WTC11 (cell line): ENCODE measurements around the gene LSP1.

Experiments
- ESRRA ChIP-seq: sonication (generic); formaldehyde crosslinking; IDR thresholded peaks from 2 replicates; pipeline ENCODE4 v1.8.1; 2022; ENCODE audit warnings: mild to moderate bottlenecking, missing genetic modification reagents, borderline replicate concordance
- MAX ChIP-seq: sonication (generic); formaldehyde crosslinking; IDR thresholded peaks from 2 replicates; pipeline ENCODE4 v1.8.0; 2022; ENCODE audit warnings: mild to moderate bottlenecking, missing genetic modification reagents
- NR2C2 ChIP-seq: sonication (generic); formaldehyde crosslinking; IDR thresholded peaks from 2 replicates; pipeline ENCODE4 v1.8.0; 2022; ENCODE audit warnings: mild to moderate bottlenecking, missing genetic modification reagents
- SOX15 ChIP-seq: fragments of 250-450 bp; sonication (Bioruptor Pico); IDR thresholded peaks from 2 replicates; pipeline ENCODE4 v1.9.0; 2021; ENCODE audit warnings: mild to moderate bottlenecking
- USF1 ChIP-seq: sonication (generic); formaldehyde crosslinking; IDR thresholded peaks from 2 replicates; pipeline ENCODE4 v1.8.0; 2022; ENCODE audit warnings: mild to moderate bottlenecking, missing genetic modification reagents
- ZSCAN18 ChIP-seq: fragments of 250-450 bp; sonication (Bioruptor Pico); IDR thresholded peaks from 2 replicates; pipeline ENCODE4 v2.1.2; 2022; ENCODE audit warnings: mild to moderate bottlenecking, moderate library complexity
- TF ChIP-seq, protein P1 (sequence below): fragments of 200-600 bp; IDR thresholded peaks from 2 replicates; pipeline ENCODE4 v1.8.0; 2022; ENCODE audit warnings: antibody characterized with exemption
- TF ChIP-seq, protein P2 (sequence below): sonication (generic); formaldehyde crosslinking; IDR thresholded peaks from 2 replicates; pipeline ENCODE4 v1.8.1; 2023; ENCODE audit warnings: mild to moderate bottlenecking, missing genetic modification reagents, moderate library complexity

DNA sequence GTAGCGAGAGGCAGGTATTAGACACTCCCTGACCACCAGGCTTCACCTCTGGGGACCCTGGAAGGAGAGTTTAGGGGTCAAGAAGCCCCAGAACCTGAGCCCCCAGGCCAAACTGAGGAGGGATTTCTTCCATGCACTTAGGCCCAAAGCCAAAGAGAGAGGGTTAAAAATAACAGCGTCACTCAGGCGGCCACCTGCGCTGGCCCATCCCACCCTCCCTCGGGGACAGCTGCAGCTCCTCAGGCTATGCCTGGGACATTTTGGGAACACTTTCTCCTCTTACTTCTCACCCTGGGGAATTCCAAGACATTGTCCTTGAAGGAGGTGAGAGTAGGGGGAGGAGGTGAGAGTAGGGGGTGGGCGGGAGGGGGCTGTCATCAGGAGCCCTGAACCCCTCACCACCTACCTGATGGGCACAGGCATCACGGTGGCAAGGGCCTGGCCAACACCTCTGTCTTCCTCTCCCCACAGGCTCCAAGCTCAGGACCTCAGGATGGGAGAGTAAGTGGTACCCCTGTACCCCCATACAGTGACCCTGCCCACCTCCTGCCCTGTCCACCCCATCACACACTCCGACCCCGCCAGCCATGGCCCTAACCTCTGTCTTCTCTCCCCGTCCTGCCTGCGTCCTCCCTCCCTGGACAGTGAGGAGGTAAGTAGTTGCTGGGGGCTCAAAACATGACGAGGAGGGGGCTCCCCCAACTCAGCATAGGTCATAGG is 13.5 kb upstream of the LSP1 start:
- TF ChIP-seq, protein P1, sequence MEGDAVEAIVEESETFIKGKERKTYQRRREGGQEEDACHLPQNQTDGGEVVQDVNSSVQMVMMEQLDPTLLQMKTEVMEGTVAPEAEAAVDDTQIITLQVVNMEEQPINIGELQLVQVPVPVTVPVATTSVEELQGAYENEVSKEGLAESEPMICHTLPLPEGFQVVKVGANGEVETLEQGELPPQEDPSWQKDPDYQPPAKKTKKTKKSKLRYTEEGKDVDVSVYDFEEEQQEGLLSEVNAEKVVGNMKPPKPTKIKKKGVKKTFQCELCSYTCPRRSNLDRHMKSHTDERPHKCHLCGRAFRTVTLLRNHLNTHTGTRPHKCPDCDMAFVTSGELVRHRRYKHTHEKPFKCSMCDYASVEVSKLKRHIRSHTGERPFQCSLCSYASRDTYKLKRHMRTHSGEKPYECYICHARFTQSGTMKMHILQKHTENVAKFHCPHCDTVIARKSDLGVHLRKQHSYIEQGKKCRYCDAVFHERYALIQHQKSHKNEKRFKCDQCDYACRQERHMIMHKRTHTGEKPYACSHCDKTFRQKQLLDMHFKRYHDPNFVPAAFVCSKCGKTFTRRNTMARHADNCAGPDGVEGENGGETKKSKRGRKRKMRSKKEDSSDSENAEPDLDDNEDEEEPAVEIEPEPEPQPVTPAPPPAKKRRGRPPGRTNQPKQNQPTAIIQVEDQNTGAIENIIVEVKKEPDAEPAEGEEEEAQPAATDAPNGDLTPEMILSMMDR: no peak
- no peak for TF ChIP-seq ESRRA (CRISPR knock-in tag)
- no peak for TF ChIP-seq ZSCAN18 (CRISPR knock-in tag)
- TF ChIP-seq, protein P2, sequence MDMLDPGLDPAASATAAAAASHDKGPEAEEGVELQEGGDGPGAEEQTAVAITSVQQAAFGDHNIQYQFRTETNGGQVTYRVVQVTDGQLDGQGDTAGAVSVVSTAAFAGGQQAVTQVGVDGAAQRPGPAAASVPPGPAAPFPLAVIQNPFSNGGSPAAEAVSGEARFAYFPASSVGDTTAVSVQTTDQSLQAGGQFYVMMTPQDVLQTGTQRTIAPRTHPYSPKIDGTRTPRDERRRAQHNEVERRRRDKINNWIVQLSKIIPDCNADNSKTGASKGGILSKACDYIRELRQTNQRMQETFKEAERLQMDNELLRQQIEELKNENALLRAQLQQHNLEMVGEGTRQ: no peak
- no peak for TF ChIP-seq MAX (CRISPR knock-in tag)
- no peak for TF ChIP-seq USF1 (CRISPR knock-in tag)
- TF ChIP-seq NR2C2 (CRISPR knock-in tag): no peak
- no peak for TF ChIP-seq SOX15 (CRISPR knock-in tag)
